HL-60 (cell line): Measurements from ENCODE around the gene ZFHX3.

Experiments used
- DNase-seq, 2 experiments: peaks; one replicate each; pipeline ENCODE4 v3.0.0-alpha.2; 2010 to 2020; ENCODE audit warnings: low read depth in 1 of 2, low spot score in 1 of 2
- H3K27ac ChIP-seq: fragments of 250-450 bp; sonication (Bioruptor Pico); replicated peaks from 2 replicates; pipeline ENCODE4 v1.5.1; 2020; ENCODE audit warnings: mild to moderate bottlenecking, moderate library complexity
- H3K27me3 ChIP-seq: fragments of 250-450 bp; sonication (Bioruptor Pico); 2 replicates; pipeline ENCODE4 v1.5.1; 2021; ENCODE audit warnings: mild to moderate bottlenecking, moderate library complexity; ENCODE audit not compliant: insufficient read depth, poor library complexity, severe bottlenecking
- H3K4me3 ChIP-seq: replicated peaks from 2 replicates; pipeline ENCODE4 v1.5.1; 2011; ENCODE audit warnings: mild to moderate bottlenecking, control low read depth, low read length; ENCODE audit not compliant: insufficient read depth
- CTCF ChIP-seq: IDR thresholded peaks from one replicate; pipeline ENCODE4 v1.5.1; 2011; ENCODE audit warnings: low read length, control low read depth, inconsistent platforms; ENCODE audit not compliant: insufficient read depth
- GABPA ChIP-seq: IDR thresholded peaks from 2 replicates; pipeline ENCODE4 v1.6.1; 2012; ENCODE audit warnings: low read depth
- POLR2AphosphoS5 ChIP-seq: IDR thresholded peaks from 2 replicates; pipeline ENCODE4 v1.6.1; 2012; ENCODE audit warnings: low read depth
- REST ChIP-seq: IDR thresholded peaks from 2 replicates; pipeline ENCODE4 v1.6.1; 2012; ENCODE audit warnings: low read depth; ENCODE audit not compliant: insufficient replicate concordance
- SPI1 ChIP-seq: IDR thresholded peaks from 2 replicates; pipeline ENCODE4 v1.6.1; 2012; ENCODE audit warnings: low read depth, mild to moderate bottlenecking, borderline replicate concordance

ZFHX3 gene

GRCh38 chr16:72925631-72925979 is 122.3 kb downstream of the ZFHX3 start:
- TF ChIP-seq GABPA (no peak), SPI1 (no peak), REST (no peak), CTCF (no peak), POLR2AphosphoS5 (no peak)
- H3K27ac ChIP-seq: no peak overlapping the region
- DNase-seq: no peak
- no peaks in the 10 kb centered on the region for H3K27me3 ChIP-seq
- no peak overlapping the region for H3K4me3 ChIP-seq

- Histone ChIP-seq H3K27ac (no peak overlapping the region), H3K4me3 (no peak overlapping the region), H3K27me3 (no peaks in the 10 kb centered on the region)
- no peak for DNase-seq
- TF ChIP-seq GABPA: no peak
- TF ChIP-seq REST: no peak
- no peak for TF ChIP-seq POLR2AphosphoS5
Observed at GRCh38 chr16:72924927-72925630, 122.8 kb downstream of the ZFHX3 start.

GRCh38 chr16:72924537-72924926 is 123.4 kb downstream of the ZFHX3 start:
- DNase-seq: no peak
- Histone ChIP-seq H3K4me3 (no peak overlapping the region), H3K27ac (no peak overlapping the region), H3K27me3 (no peaks in the 10 kb centered on the region)
- TF ChIP-seq GABPA (no peak), POLR2AphosphoS5 (no peak), CTCF (no peak), REST (no peak), SPI1 (no peak)
